Adrenal gland (tissue), 5 donors: Measurements from ENCODE around the gene NDUFB2.

ENCODE experiments used
- CTCF ChIP-seq, 6 experiments: fragments of 450-650 bp in 4 of 6; fragments of 200-600 bp in 2 of 6; sonication (generic) in 1 of 6; IDR thresholded peaks; 1 replicate in 5 of 6; 2 replicates in 1 of 6; pipeline versions ENCODE4 v1.5.1 to v1.8.0; 2016 to 2021; ENCODE audit warnings: antibody characterized with exemption in 6 of 6, mild to moderate bottlenecking in 2 of 6, moderate library complexity in 1 of 6
- POLR2A ChIP-seq, 2 donors: fragments of 450-650 bp; IDR thresholded peaks; one replicate each; pipeline ENCODE4 v1.6.1; 2017; ENCODE audit warnings: antibody characterized with exemption in 2 of 2, mild to moderate bottlenecking in 2 of 2, moderate library complexity in 1 of 2
- donor health status: DM: no; HTN: no; CAD: no.

- TF ChIP-seq CTCF (IDR thresholded peaks at IDR 0.05) (no peak), POLR2A (IDR thresholded peaks at IDR 0.05) (no peak)
Observed at GRCh38 chr7:140680886-140681285, 15.6 kb upstream of the NDUFB2 start.
